ENCODE measurements around the gene C2orf49.

C2orf49 gene

GRCh38 chr2:105364436-105365139 lies 27.2 kb downstream of the C2orf49 start:
- TF ChIP-seq GATA2 (IDR thresholded peaks at IDR 0.05; ENCODE audit: low read depth, low read length) (no peak), GATA3 (IDR thresholded peaks at IDR 0.05; ENCODE audit: low read depth, low read length) (no peak)

DNA sequence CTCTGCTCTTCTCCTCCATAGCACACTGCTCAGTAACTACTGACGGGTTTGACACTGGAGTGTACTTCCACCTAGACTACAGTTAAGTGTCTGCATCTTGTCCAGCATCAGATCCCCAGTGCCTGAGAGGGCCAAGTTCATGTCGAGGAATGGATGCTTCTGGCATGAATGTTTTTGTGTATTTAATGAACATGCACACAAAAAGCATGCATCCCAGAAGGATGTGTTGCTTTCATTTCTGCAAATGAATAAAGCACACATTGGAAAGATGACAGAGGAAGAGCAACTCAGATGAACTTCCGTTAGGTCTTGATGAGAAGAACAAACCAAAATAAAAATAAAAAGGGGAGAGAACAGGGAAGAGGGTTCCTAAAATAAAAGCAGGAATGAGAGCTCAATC lies 27.9 kb downstream of the C2orf49 start:
- TF ChIP-seq GATA3 (IDR thresholded peaks at IDR 0.05; ENCODE audit: low read depth, low read length) (no peak), GATA2 (IDR thresholded peaks at IDR 0.05; ENCODE audit: low read depth, low read length) (no peak)

DNA sequence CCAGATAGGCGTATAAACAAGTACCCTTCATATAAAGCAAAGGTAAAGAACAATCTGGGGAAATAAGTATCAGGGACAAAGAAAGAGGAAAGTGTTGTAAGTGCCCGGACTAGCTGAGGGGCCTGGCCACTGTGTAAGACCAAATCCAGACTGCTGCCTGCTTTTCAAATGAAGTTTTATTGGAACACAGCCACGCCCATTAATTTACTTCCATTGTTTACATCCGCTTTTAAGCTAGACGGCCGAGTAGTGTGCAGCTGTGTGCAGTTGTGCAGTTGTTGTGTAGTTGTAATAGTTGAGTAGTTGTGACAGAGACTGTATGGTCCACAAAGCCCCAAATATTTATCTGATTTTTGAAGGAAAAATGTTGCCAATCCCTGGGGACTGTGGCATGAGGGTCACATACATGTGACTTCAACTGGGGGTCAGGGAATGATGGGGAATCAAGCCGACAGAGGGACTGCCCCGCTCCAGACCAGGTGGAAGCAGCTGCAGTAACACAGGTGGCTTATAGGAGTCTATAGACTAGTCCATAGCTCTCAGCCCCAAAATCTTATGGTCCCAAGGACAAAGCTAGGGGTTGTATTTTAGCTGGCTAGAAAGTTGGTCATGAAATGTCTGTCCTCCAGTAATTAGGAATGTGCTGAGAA lies 31.5 kb downstream of the C2orf49 start:
- no peak for TF ChIP-seq GATA2 (IDR thresholded peaks at IDR 0.05; ENCODE audit: low read depth, low read length)
- TF ChIP-seq GATA3 (IDR thresholded peaks at IDR 0.05; ENCODE audit: low read depth, low read length) = no peak

- TF ChIP-seq GATA2 (IDR thresholded peaks at IDR 0.05; ENCODE audit: low read depth, low read length) (no peak), GATA3 (IDR thresholded peaks at IDR 0.05; ENCODE audit: low read depth, low read length) (no peak)
These were observed 32.7 kb downstream of the C2orf49 start for GRCh38 chr2:105369777-105370690.

GRCh38 chr2:105371156-105371555 lies 33.8 kb downstream of the C2orf49 start:
- TF ChIP-seq GATA2 (IDR thresholded peaks at IDR 0.05; ENCODE audit: low read depth, low read length) (no peak), GATA3 (IDR thresholded peaks at IDR 0.05; ENCODE audit: low read depth, low read length) (no peak)

GRCh38 chr2:105371810-105372209 lies 34.5 kb downstream of the C2orf49 start:
- TF ChIP-seq GATA2 (IDR thresholded peaks at IDR 0.05; ENCODE audit: low read depth, low read length) = no peak
- no peak for TF ChIP-seq GATA3 (IDR thresholded peaks at IDR 0.05; ENCODE audit: low read depth, low read length)

DNA sequence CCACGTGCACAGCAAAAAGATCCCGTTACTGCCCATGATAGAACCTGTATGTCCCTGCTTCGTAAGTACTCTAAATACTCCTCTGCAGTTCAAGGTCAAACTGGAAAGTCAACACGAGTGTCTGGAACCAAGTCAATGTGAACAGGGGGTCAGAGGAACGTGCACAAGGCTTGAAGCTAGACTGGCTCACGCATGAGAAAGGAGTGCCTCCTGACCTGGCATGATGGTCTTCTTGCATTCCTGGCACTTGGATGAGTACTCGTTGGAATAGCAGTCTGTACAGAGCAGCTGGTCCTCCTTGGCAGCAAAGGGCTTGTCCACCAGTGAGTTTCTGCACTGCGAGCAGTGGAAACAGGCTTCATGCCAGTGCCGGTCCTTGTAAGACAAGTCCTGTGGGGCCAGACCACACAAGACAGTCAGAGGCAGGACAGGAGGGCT lies 36.0 kb downstream of the C2orf49 start:
- TF ChIP-seq GATA3 (IDR thresholded peaks at IDR 0.05; ENCODE audit: low read depth, low read length) = no peak
- TF ChIP-seq GATA2 (IDR thresholded peaks at IDR 0.05; ENCODE audit: low read depth, low read length) = no peak

- TF ChIP-seq GATA2 (IDR thresholded peaks at IDR 0.05; ENCODE audit: low read depth, low read length) = no peak
- TF ChIP-seq GATA3 (IDR thresholded peaks at IDR 0.05; ENCODE audit: low read depth, low read length) = no peak
These were observed 36.6 kb downstream of the C2orf49 start for GRCh38 chr2:105373895-105374401.

- no peak for TF ChIP-seq GATA3 (IDR thresholded peaks at IDR 0.05; ENCODE audit: low read depth, low read length)
- TF ChIP-seq GATA2 (IDR thresholded peaks at IDR 0.05; ENCODE audit: low read depth, low read length) = no peak
These were observed 37.7 kb downstream of the C2orf49 start for GRCh38 chr2:105375001-105375561.

DNA sequence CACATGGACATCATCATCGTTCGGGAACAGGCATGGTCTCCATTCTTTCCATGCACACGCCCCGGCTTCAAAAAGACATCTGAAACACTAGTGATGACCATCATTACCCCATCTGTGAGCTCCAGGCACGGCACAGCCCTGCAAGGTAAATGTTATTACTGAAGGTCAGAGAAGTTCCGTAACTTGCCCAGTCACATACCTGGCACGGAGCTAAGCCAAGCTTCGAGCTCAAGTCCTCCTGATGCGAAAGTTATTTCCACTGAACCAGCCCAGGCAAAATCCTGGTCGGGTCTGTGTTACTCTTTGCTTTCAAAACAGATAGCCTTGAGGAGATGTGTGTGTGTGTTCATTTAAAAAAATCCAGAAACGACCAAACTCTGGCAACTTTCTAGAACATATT lies 38.7 kb downstream of the C2orf49 start:
- TF ChIP-seq GATA3 (IDR thresholded peaks at IDR 0.05; ENCODE audit: low read depth, low read length) (no peak), GATA2 (IDR thresholded peaks at IDR 0.05; ENCODE audit: low read depth, low read length) (no peak)

GRCh38 chr2:105376789-105377240 lies 39.5 kb downstream of the C2orf49 start:
- TF ChIP-seq GATA2 (IDR thresholded peaks at IDR 0.05; ENCODE audit: low read depth, low read length) (no peak), GATA3 (IDR thresholded peaks at IDR 0.05; ENCODE audit: low read depth, low read length) (no peak)

DNA sequence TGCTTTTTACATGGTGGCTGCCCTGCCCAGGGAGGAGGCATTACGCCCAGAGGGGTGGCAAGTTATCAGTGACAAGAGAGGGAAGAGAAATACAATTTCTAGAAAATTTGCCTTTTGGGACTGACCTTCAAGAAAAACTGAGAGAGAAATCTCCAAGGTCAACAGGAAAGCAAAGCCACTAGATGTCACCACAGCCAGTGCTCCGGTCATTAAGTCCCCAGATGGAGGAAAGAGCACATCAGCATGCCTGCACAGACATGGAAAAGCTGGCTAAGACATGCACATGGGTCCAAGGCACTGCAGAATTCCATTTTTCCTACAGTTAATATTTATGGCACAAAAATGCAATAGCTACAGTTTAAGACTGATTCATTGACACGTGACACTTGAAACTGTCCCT lies 40.5 kb downstream of the C2orf49 start:
- TF ChIP-seq GATA3 (IDR thresholded peaks at IDR 0.05; ENCODE audit: low read depth, low read length) = no peak
- TF ChIP-seq GATA2 (IDR thresholded peaks at IDR 0.05; ENCODE audit: low read depth, low read length) = no peak

DNA sequence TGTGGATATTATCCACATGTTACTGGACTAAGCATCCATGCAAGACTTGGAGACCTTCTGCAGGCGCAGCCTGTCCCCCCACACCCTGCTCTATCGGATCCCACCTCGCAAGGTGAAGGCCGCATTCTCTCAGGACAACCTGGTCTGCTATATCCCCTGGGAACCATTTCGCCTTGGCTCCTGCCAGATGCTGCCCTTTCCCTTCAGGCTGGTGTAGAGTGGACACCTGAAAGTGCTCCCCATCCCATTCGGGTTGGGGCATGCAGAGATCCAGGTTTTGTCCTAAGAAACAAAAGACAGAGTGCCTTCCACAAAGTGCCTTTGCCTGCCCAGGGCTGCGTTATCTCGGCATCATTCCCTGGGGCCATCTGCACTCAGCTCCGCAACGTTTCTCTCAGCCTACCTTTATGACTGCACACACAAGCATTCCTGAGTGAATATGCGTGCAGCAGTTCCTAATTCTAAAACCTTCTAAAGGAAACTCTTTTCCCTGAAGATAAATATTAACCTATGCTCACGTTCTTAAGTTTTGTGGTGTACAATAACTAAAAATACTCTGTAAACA lies 41.0 kb downstream of the C2orf49 start:
- TF ChIP-seq GATA2 (IDR thresholded peaks at IDR 0.05; ENCODE audit: low read depth, low read length) = peak; percentile 52; the same call in 1 of the 2 replicates
- TF ChIP-seq GATA3 (IDR thresholded peaks at IDR 0.05; ENCODE audit: low read depth, low read length) = no peak

Measured in SH-SY5Y (cell line).